ENCODE results near the gene CHRNE. TPM values are rescaled to one million over a fixed set of nuclear protein-coding genes. Genes with fewer than 3 reads are reported as not detected.
"Not testable (repeated sequence)": the region's sequence is repeated elsewhere in the genome, so short reads cannot be mapped to it uniquely, and the experiment has no call there.

The CHRNE gene
- total RNA-seq, 1 donor from 2014 or later: 0.73 TPM

DNA sequence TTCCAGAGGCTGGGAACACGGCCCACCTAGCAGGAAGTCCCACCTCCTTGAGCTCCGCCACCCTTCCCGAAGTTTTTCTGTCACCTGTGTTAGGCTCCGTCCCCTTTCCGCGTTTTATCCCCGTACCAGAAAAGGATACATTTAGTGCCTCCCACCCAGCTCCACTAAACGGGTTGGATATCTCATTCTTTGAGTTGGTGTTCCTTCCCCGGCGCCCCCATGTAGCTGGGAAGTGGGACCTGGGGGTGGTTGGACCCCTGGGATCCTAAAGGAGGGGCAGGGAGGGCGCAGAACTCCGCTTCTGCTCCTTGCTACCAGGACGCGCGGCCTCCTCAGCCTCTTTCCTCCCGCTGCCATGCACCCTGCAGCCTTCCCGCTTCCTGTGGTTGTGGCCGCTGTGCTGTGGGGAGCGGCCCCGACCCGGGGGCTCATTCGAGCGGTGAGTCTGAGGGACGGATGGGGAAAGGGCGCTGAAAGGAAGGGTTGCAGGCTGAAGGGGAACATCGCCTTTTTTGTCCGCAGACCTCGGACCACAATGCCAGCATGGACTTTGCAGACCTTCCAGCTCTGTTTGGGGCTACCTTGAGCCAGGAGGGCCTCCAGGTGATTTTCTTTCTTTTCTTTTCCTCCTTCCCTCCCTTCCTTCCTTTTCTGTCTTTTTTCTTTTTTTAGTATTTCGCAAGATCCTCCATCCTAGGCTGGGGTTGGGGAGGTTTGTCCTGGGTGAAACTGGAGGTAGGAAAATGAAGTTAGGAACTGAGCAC lies 37.8 kb upstream of the CHRNE start:
- intact Hi-C loops (cut with micrococcal nuclease): loop anchor here (1.0 to 10.0 kb wide), 10 partner anchors 8 to 1714 kb away; partner anchors contain the start of genes ARRB2, C17orf100, INCA1 and KIF1C

- intact Hi-C loops (cut with micrococcal nuclease): loop anchor here (1.0 to 10.0 kb wide), 10 partner anchors 8 to 1715 kb away; partner anchors contain the start of genes ARRB2, C17orf100, INCA1 and KIF1C
These were observed 37.1 kb upstream of the CHRNE start, which contains the start of the genes RNF167 and SLC25A11 for GRCh38 chr17:4939796-4940554. Gene RNF167 (plus strand): TSS chr17:4940268. CDS start chr17:4940910, 642 bp downstream. Gene SLC25A11 (minus strand): TSS chr17:4940046. CDS start chr17:4939910, 136 bp downstream.

DNA sequence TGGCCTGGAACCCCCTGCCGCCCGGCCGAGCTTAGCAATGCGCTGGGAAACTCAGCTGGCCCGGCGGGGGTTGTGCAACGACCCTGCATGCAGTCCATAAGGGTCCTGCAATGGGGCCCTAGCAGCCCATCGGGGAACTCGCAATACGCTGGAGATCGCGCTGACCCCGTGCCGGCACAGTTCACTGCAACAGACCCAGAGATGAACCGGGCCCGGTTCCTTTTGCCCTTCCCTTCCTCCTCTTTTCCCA lies 36.6 kb upstream of the CHRNE start:
- intact Hi-C loops (cut with micrococcal nuclease): no loop called here

- intact Hi-C loops (cut with micrococcal nuclease): no loop called here
These were observed 36.0 kb upstream of the CHRNE start for GRCh38 chr17:4938688-4939545.

DNA sequence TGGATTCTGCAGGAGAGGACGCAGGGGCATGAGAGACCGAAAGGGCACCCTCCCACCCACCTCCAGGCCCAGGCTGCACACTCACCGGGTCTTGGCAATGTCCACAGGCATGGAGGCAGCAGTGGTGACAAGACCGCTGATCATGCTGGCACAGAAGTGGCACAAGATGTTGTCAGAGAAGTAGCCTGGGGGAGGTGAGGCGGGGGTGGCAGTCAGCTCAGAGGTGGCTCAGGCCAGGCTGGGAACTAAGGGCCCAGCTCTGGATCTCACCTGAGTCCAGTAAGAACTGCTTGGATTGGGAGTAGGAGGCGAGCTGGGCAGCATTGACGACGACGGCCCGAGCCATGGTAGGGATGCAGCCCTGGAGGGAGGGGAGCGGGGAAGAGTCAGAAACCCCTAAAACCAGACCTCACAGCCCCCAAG lies 35.2 kb upstream of the CHRNE start:
- intact Hi-C loops (cut with micrococcal nuclease): no loop called here

GRCh38 chr17:4937553-4937952 lies 34.7 kb upstream of the CHRNE start:
- intact Hi-C loops (cut with micrococcal nuclease): no loop called here

GRCh38 chr17:4936436-4936835 lies 33.5 kb upstream of the CHRNE start:
- intact Hi-C loops (cut with micrococcal nuclease): no loop called here

GRCh38 chr17:4935650-4936049 lies 32.8 kb upstream of the CHRNE start:
- intact Hi-C loops (cut with micrococcal nuclease): no loop called here

- intact Hi-C loops (cut with micrococcal nuclease): no loop called here
These were observed 31.5 kb upstream of the CHRNE start for GRCh38 chr17:4934173-4934979.

GRCh38 chr17:4933646-4934045 lies 30.7 kb upstream of the CHRNE start:
- intact Hi-C loops (cut with micrococcal nuclease): no loop called here

DNA sequence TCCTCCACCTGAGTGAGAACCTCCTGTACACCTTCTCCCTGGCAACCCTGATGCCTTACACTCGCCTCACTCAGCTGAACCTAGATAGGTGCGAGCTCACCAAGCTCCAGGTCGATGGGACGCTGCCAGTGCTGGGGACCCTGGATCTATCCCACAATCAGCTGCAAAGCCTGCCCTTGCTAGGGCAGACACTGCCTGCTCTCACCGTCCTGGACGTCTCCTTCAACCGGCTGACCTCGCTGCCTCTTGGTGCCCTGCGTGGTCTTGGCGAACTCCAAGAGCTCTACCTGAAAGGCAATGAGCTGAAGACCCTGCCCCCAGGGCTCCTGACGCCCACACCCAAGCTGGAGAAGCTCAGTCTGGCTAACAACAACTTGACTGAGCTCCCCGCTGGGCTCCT lies 29.9 kb upstream of the CHRNE start:
- intact Hi-C loops (cut with micrococcal nuclease): no loop called here

DNA sequence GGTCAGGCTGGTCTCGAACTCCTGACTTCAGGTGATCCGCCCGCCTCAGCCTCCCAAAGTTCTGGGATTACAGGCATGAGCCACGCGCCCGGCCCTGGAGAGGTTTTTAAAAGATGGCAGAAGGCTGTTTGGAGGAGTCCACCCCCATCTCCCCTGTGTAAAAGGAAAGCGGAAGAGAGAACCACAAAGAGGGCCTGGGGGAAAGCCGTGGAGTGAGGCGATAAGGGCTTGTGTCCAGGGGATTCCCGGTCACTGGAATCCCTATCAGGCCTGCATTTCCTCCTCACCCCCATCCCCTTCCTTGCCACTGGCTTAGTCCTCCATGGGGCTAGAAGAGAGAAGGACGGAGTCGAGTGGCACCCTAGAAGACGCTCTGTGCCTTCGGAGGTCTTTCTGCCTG lies 29.1 kb upstream of the CHRNE start, which contains the start of gene GP1BA:
Gene GP1BA (plus strand): TSS at position 315 of the 400 bp plus-strand sequence. CDS start 328 bp downstream, outside the sequence.
- intact Hi-C loops (cut with micrococcal nuclease): no loop called here

GRCh38 chr17:4928881-4929280 lies 26.0 kb upstream of the CHRNE start:
- intact Hi-C loops (cut with micrococcal nuclease): no loop called here

GRCh38 chr17:4926577-4927335 lies 23.9 kb upstream of the CHRNE start:
- intact Hi-C loops (cut with micrococcal nuclease): not testable (repeated sequence)

GRCh38 chr17:4921320-4921719 lies 18.4 kb upstream of the CHRNE start:
- intact Hi-C loops (cut with micrococcal nuclease): no loop called here

- intact Hi-C loops (cut with micrococcal nuclease): no loop called here
These were observed 17.6 kb upstream of the CHRNE start for GRCh38 chr17:4920351-4921048.

- intact Hi-C loops (cut with micrococcal nuclease): no loop called here
These were observed 16.7 kb upstream of the CHRNE start for GRCh38 chr17:4919511-4920047.

DNA sequence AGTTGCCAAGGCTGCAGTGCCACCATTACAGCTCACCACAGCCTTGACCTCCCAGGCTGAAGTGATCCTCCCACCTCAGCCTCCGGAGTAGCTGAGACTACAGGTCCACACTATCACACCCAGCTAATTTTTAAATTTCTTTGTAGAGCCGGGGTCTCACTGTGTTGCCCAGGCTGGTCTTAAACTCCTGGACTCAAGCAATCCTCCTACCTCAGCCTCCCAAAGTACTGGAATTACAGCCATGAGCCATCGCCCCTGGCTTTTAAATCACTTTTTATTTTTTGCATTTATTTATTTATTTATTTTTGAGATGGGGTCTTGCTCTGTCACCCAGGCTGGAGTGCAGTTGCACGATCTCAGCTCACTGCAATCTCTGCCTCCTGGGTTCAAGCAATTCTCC lies 11.7 kb upstream of the CHRNE start:
- intact Hi-C loops (cut with micrococcal nuclease): not testable (repeated sequence)

- intact Hi-C loops (cut with micrococcal nuclease): no loop called here
These were observed 11.1 kb upstream of the CHRNE start for GRCh38 chr17:4913994-4914393.

Measured in T-helper 2 cell treated with Interferon-gamma antibody and Interleukin-4, amounts not matched to agents 100 ng/mL and 5 ng/mL, for 36 hours (primary cell).